GM18499 (cell line): ENCODE results near the gene UBE2O.
"Not testable (repeated sequence)": the region's sequence is repeated elsewhere in the genome, so short reads cannot be mapped to it uniquely, and the experiment has no call there.

Experiments
- ATAC-seq: cut with Tn5 transposase; IDR thresholded peaks from one replicate; pipeline ENCODE4 v1.9.1; 2021; ENCODE audit warnings: moderate number of reproducible peaks; ENCODE audit not compliant: insufficient read depth, unreplicated experiment

Gene UBE2O

DNA sequence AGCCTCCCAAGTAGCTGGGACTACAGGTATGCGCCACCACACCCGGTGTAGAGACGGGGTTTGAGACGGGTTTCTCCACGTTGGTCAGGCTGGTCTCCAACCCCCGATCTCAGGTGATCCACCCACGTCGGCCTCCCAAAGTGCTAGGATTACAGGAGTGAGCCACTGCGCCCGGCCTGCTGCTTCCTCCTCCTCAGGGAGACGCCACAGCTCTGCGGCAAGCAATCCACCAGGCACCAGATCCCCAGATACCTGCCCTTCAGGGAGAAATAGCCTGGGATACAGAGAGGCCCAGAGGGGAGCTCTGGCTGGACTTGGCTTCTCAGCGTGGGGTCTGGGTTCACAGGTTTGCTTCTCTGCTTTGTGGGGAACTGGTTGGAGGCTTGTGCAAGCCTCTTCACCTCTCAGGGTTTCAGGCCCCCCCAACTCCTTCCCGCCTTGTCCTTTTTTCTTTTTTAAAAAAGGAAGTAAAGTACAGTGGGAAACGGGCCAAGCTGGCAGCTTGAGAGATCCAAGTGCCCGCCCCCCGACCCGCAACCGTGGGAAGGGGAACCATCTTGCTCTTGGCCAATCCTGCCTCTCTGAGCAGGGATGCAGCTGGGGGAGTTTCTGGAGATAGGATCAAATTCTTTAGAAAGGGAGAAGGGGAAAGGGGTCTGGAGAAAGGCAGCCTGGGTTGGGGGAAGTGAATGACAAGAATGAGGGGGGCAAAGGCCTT is 71.2 kb downstream of the UBE2O start:
- ATAC-seq: no peak

DNA sequence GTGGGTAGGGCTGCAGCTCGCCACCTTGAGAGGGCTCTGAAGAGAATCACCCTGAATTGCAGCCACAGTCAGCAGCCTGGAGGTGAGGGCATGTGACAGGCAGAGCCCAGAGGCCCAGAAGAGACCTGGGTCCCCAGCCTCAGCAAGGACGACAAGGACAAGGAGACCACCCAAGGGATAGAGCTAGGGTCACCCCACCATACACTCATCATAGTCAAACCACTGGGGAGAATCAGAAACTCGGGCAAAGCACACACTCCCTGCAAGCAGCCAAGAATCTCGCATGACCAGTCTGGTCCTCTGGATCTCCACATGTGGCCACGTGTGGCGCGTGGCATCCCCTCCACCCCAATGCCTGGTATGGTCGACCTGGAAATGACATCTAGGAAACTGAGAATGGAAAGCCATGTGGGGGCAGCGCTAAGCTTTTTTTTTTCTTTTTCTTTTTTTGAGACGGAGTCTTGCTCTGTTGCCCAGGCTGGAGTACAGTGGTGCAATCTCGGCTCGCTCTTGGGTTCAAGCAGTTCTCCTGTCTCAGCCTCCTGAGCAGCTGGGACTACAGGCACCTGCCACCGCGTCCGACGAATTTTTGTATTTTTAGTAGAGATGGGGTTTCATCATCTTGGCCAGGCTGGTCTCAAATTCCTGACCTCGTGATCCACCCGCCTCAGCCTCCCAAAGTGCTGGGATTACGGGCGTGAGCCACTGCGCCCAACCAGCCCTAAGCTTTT is 73.1 kb downstream of the UBE2O start:
- ATAC-seq: no peak

DNA sequence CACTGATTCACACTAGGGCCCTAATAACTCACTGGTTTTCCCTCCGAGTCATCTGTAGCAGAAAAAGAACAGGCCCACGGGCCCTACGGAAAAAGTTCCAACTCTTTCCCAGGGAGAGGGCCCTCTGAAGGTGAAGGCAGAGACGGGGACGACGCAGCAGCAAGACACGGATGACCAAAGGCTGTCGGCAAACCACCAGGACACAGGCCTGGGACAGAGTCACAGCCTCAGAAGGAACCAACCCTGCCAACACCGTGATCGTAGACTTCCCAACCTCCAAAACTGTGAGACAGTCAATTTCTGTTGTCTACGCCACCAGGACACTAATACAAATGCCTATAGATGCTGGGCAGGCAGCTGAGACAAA is 73.7 kb downstream of the UBE2O start:
- ATAC-seq: no peak

DNA sequence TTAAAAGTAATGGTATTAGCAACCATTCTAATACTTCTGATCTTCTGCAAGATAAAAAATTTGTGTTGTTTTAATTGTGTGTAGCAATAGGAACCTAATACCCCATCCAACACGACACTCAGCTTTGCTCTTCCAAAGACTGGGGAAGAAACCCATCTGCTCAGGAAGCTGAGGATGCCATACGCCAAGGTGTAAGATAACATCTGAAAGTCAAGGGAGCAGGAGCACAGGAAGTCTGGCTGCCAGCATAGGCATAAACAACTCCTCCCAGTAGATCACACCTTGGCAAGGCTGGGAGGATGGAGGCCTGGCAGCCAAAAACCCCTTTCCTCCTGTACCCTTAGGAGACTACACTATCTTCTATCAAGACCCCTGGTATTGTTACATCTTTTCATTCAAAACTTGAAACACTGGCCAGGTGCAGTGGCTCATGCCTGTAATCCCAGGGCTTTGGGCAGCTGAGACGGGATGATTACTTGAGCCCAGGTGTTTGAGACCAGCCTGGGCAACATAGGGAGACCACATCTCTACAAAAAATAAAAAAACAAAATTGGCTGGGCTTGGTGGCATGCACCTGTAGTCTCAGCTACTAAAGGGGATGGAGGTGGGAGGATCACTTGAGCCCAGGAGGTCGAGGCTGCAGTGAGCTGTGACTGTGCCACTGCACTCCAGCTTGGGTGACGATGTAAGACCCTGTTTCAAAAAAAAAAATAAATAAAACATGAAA is 74.2 kb downstream of the UBE2O start:
- no peak for ATAC-seq

DNA sequence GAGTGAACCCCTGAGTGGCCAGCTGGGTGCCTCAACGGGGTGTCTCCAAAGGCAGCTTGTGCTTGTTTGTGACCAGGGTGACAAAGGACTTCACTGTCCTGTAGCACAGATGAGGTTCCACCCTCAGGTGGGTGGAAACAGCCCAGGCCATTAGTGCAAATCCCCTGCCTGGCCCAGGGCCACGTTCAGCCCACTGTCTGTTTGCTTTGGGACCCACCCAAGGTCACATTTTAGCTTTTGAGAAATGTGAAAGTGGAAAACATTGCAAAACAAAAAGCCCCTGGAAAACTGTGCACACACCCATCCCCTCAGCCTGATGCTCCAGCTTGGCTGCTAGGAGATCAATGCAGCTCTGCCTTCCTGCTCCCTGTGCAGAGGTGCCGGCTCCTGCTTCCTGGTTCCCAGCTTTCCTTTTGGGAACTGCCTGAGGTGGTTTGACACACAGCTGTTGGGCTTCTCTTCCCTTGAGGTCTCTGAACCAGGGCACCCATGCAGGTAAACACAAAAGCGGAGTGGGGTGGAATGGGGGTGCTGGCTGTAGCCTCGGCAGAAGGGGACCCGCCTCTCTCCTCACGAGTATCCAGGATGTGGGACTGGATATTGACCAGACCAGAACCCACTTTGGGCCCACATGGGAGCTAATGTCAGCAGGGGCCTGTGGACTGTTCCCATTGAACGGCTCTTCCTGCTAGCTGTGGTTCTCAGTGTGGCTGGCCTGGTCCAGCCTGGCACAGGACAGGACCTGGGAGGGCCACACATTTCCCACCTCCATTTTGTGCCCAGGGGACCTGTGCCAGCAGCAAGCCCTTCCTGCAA is 76.4 kb downstream of the UBE2O start:
- no peak for ATAC-seq

DNA sequence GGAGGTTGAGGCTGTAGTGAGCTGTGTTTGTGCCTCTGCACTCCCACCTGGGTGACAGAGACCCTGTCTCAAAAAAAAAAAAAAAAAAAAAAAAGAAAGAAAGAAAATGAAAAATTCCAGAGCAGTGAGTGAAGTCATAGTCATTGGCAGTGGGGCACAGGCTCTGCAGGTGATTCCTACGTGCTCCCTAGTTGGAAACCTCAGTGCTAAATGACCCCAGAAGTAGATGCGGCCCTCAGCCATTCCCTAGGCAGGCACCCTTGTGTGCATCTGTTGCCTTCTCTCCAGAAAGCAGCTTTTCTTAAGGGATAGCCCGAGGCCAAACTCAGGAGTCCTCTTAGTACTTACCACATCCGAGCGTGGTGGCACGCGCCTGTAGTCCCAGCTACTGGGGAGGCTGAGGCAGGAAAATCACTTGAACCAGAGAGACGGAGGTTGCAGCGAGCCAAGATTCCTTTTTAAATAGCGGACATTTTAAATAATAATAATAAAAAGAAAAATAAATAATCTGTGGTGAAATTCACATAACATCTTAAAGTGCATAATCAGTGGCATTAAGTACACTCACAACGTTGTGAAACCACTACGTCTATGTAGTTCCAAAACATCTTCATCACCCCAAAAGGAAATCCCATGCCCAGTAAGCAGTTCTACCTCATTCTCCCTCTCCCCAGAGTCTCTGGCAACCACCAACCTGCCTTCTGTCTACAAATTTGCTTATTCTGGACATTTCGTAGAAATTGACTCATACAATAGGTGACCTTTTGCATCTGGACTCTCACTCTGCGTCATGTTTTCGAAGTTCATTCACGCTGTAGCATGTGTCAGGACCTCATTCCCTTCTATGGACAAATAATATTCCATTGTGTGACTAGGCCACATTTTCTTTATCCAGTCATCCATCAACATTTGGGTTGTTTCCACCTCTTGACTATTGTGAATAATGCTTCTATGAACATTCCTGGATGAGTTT is 81.0 kb downstream of the UBE2O start:
- ATAC-seq: no peak

DNA sequence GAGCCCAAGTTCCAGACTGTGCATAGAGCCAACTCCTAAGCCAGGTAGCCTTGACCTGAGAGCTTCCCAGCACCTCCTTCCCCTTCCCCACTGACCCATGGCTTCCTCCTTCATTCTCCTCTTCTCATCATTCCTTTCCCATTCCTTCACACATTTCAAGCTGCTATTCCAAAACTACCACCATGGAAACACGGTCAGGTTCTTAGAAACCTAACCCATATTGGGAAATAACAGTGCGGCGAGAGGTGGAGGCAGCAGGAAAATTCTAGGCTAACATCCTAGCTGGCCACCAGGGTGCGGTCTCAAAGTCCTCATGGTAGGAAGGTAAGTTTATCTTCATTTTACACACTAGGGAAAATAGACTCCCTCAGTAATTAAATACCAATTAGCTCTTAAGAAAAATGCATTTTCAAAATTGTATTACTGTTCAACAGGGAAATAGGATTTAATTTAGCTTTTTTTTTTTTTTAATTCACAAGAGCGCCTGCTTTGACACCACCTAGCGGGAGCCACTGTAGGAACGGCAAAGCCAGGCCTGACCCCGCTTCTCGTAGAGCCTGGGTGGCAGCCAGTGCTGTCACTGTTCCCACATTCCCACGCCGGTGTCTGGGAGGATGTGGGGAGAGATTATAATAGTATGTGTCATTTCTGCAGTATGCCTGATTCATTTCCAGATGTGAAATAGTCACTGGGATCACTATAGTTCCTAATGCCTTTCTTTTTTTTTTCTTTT is 82.5 kb downstream of the UBE2O start:
- ATAC-seq: no peak

DNA sequence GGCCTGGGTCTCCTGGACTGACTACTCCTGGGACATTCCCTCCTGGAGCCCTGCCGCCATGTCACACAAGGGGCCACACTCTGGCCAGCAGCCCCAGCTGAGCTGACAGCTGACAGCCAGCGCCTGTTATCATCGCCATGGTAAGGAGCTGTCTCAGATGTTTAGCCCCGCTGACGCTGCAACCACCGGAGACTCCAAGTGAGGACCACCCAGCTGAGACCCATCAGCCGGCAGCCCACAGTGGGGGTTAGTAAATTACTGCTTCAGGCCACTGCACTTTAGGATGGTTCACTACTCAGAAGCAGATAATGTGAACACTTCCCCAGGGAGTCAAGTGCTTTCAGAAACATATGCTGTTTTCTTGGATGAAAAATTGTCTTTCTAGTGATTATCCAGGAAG is 83.1 kb downstream of the UBE2O start:
- no peak for ATAC-seq

DNA sequence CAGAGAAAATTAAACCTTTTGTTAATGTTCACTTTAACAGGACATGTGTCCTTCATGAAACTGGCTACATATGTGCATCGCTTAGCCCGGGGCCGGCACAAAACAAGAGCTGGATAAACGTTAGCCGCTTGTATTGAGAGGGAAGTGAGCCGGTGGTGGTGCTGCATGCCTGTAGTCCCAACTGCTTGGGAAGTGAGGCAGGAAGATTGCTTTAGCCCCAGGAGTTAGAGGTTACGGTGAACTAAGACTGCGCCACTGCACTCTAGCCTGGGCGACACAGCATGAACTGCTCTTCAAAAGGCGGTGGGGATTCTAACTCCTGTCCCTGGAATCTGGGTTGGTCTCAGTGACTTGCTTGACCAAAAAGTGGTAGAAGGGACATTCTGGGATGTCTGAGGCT is 83.6 kb downstream of the UBE2O start:
- ATAC-seq: no peak

DNA sequence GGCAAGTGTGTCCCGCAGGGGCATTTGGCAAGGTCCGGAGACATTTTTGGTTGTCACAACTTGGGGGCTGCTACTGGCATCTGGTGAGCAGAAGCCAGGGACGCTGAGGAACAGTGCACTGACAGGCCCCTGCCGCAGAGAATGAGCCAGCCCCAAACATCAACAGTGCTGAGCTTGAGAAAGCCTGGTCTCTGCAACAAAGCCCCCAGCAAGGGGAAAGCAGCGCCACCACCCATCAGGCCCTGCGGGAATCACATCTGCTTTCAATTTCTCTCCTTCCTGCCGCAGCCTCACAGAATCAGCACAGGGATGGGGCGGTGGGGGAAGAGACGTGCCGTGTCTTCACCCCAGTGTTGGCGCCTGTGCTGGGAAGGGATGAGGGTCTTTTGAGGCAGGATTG is 84.4 kb downstream of the UBE2O start:
- no peak for ATAC-seq

DNA sequence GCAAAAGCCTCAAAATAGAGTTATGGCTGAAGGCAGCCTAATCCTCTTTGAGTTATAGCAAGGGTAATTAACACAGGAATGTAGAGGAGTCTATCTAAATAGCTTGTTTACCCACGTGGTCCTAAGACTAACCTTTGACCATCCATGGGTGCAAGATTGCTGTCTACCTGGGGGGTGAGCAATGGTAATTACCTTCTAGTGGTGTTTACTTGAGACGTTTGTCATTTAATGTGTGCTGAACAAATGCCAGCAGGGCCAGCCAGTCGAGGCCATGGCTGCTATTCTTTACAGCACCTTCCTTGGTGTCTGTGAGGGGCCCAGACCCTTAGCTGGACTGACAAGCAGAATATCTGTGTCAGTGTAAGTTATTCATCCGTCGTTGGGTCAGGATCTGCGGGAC is 85.3 kb downstream of the UBE2O start:
- ATAC-seq: no peak

DNA sequence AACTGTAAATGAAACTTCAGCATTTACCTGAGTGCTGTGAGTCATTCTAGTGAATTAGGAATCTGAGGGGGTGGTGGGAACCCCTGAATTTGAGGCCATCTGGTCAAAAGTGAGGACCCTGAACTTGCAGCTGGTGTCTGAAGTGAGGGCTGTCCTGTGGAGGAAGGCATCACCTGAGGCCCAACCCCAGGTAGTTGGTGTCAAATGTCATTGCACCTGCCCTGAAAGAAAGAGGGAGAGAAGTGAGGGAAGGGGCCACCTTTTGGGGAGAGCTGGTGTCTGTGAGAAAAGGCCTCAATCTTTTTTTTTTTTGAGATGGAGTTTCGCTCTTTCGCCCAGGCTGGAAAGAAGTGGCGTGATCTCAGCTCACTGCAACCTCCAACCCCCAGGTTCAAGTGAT is 86.7 kb downstream of the UBE2O start:
- no peak for ATAC-seq

DNA sequence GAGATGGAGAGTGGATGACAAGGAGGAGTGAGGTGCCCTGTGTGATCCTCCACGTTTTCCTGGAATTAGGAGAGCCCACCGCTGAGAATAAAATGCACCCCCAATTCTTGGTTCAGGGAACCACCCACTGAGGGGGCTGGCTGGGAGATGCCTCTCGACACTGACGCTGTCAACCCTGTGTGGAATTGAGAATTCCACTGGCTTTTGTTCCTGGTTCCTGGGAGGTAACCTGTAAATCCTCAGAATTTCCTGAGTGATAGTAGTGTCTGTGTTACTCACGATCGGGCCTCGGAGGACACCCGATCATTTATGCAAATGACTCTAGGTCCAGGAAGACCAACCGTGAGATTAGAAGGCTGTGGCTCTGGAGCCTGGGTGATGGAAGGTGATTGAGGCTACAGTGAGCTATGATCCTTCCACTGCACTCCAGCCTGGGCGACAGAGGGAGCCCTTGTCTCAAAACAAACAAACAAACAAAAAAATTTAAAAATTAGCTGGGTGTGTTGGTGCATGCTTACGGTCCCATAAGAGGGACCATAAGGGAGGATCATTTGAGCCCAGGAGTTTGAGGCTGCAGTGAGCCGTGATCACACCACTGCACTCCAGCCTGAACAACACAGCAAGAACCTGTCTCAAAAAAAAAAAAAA is 87.6 kb downstream of the UBE2O start:
- no peak for ATAC-seq

DNA sequence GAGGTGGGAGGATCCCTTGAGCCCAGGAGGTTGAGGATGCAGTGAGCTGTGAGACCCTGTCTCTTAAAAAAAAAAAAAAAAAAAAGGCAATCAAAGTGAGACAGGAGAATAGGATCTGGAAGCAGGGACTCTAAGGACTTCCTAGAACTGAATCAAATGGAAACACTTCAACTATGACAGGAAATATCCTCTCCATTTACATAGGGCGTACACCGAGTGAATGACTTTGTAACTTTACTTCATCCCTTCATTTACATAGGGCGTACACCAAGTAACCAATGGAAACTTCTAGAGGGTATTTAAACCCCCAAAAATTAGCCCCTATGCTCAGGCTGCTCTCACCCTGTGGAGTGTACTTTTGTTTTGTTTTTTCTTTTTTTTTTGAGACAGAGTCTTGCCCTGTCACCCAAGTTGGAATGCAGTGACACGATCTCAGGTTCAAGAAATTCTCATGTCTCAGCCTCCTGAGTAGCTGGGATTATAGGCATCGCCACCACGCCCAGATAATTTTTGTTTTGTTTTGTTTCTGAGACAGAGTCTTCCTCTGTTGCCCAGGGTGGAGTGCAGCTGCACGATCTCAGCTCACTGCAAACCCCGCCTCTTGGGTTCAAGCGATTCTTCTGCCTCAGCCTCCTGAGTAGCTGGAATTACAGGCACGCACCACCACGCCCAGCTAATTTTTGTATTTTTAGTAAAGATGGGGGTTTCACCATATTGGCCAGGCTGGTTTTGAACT is 89.7 kb downstream of the UBE2O start:
- ATAC-seq: no peak

DNA sequence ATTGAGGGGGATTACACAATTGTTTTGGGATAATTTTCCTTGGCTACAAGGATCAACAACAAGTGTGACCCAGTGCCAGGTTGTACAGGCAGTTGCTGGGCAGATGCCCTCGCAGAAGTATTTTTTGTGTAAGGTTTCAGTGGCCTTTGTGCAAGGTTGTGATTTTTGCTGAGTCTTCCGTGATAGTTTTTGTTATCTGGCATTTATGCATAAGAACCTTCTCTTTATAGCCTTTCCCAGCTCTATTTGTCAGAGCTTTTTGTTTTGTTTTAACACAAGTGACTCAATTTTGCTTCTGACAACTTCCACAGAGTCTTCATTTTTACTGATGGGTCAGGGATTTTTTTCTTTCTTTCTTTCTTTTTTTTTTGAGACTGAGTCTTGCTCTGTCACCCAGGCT is 92.5 kb downstream of the UBE2O start:
- ATAC-seq: no peak

DNA sequence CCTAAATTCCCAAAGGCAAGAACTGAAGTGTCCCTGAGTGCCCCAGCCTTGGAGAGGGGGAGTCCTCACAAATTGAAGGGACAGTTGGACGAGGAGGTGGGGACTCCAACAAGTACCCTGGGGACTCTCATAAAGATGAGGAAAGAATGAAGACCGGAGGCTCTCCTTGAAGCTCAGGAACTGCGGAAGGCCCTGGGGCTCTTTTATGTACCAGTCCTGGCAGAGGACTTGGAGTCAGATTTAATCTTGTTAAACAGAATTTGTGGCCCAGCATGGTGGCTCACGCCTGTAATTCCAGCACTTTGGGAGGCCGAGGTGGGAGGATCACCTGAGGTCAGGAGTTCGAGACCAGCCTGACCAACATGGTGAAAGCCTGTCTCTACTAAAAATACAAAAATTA is 93.2 kb downstream of the UBE2O start:
- ATAC-seq: not testable (repeated sequence)

DNA sequence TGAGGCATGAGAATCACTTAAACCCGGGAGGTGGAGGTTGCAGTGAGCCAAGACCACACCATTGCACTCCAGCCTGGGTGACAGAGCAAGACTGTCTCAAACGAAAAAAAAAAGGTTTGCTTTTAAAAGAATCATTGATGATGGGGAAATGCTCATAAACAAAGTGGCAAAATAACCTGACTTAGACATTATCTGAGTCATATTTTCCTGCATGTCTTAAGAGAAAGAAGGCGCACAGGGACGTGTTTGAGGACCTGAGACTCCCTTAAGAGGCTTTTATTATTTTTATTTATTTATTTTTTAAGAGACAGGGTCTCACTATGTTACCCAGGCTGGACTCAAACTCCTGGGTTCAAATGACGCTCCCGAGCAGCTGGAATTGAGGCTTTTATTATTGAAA is 93.6 kb downstream of the UBE2O start:
- no peak for ATAC-seq
